ENCODE measurements around the gene DNAH10.

DNAH10 gene

GRCh38 chr12:123749355-123749754 lies 12.7 kb upstream of the DNAH10 start:
- H3K4me1 ChIP-seq (ENCODE audit: control insufficient read depth, low read depth, low read length): no peaks in the 10 kb centered on the region
- H3K4me3 ChIP-seq (ENCODE audit: low read length): no peak overlapping the region
- no peak overlapping the region for H3K27ac ChIP-seq (ENCODE audit: low read length)
- no peaks in the 10 kb centered on the region for H3K9me3 ChIP-seq (ENCODE audit: control insufficient read depth, low read depth, low read length)
- no peak overlapping the region for H3K9ac ChIP-seq (ENCODE audit: low read length)
- H3K27me3 ChIP-seq (ENCODE audit: control insufficient read depth, insufficient read depth, low read length): no peaks in the 10 kb centered on the region
- H3K36me3 ChIP-seq (ENCODE audit: control insufficient read depth, low read depth, low read length): peaks cover 70% of the 10 kb centered on the region

- Histone ChIP-seq H3K4me3 (ENCODE audit: low read length) (no peak overlapping the region), H3K27ac (ENCODE audit: low read length) (no peak overlapping the region), H3K36me3 (ENCODE audit: control insufficient read depth, low read depth, low read length) (peaks cover 69% of the 10 kb centered on the region), H3K27me3 (ENCODE audit: control insufficient read depth, insufficient read depth, low read length) (no peaks in the 10 kb centered on the region), H3K9me3 (ENCODE audit: control insufficient read depth, low read depth, low read length) (no peaks in the 10 kb centered on the region), H3K9ac (ENCODE audit: low read length) (no peak overlapping the region), H3K4me1 (ENCODE audit: control insufficient read depth, low read depth, low read length) (no peaks in the 10 kb centered on the region)
Observed at GRCh38 chr12:123750159-123750656, 11.9 kb upstream of the DNAH10 start.

DNA sequence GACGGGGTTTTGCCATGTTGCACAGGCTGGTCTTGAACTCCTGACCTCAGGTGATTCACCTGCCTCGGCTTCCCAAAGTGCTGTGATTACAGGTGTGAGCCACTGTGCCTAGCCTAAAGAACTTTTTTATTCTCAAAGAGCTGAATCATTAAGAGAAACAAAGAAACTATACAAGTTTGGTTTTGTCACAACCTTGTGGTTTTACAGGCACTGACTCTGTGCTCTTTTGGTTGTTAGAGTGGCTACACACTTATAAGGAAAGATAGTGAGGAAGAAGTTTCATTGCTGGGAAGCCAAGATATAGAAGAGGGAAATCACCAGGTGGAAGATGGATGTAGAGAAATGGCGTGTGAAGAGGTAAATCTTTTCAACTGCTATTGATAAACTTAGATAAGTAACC lies 10.1 kb upstream of the DNAH10 start:
- Histone ChIP-seq H3K4me1 (ENCODE audit: control insufficient read depth, low read depth, low read length) (no peaks in the 10 kb centered on the region), H3K27me3 (ENCODE audit: control insufficient read depth, insufficient read depth, low read length) (no peaks in the 10 kb centered on the region), H3K9ac (ENCODE audit: low read length) (no peak overlapping the region), H3K9me3 (ENCODE audit: control insufficient read depth, low read depth, low read length) (no peaks in the 10 kb centered on the region), H3K27ac (ENCODE audit: low read length) (no peak overlapping the region), H3K36me3 (ENCODE audit: control insufficient read depth, low read depth, low read length) (peaks cover 69% of the 10 kb centered on the region), H3K4me3 (ENCODE audit: low read length) (no peak overlapping the region)

DNA sequence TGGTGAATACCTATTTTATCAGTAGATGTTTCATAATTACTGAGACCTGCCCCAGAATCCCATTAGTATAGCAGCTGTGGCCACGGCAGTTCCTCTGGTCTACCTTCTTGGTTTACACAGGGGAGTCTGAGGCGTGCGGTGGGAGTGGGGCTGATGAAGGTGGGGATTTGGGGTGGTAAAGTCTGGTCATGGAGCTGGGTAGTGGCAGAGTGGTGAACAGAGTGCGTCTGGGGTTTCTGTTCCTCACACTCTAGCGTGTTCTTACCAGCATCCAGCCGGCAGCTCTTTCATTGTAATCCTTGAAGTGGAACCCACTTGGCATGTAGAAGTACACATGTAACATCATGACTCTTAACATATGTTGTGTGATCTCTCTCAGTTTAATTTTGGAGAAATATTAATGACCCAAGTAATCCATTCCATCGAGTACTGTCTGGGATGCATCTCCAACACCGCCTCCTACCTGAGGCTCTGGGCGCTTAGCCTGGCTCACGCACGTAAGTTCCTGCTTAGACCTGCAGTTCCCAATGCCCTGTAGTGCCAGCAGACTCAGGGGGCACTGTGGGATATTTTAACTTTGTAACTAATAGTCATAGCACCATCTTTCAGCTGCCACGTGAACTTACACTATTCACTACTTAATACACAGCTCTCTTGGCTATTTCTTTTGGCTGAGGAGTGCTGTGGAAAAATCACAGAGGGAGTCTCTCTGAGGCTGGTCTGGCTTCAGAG lies 7.9 kb upstream of the DNAH10 start:
- no peak overlapping the region for H3K9ac ChIP-seq (ENCODE audit: low read length)
- H3K9me3 ChIP-seq (ENCODE audit: control insufficient read depth, low read depth, low read length): no peaks in the 10 kb centered on the region
- no peaks in the 10 kb centered on the region for H3K4me1 ChIP-seq (ENCODE audit: control insufficient read depth, low read depth, low read length)
- H3K27ac ChIP-seq (ENCODE audit: low read length): no peak overlapping the region
- no peak overlapping the region for H3K4me3 ChIP-seq (ENCODE audit: low read length)
- peaks cover 62% of the 10 kb centered on the region for H3K36me3 ChIP-seq (ENCODE audit: control insufficient read depth, low read depth, low read length)
- no peaks in the 10 kb centered on the region for H3K27me3 ChIP-seq (ENCODE audit: control insufficient read depth, insufficient read depth, low read length)

- peaks cover 8% of the 10 kb centered on the region for H3K27me3 ChIP-seq (ENCODE audit: control insufficient read depth, insufficient read depth, low read length)
- H3K27ac ChIP-seq (ENCODE audit: low read length): no peak overlapping the region
- peaks cover 43% of the 10 kb centered on the region for H3K36me3 ChIP-seq (ENCODE audit: control insufficient read depth, low read depth, low read length)
- H3K9me3 ChIP-seq (ENCODE audit: control insufficient read depth, low read depth, low read length): no peaks in the 10 kb centered on the region
- no peak overlapping the region for H3K9ac ChIP-seq (ENCODE audit: low read length)
- H3K4me1 ChIP-seq (ENCODE audit: control insufficient read depth, low read depth, low read length): peaks cover 5% of the 10 kb centered on the region
- no peak overlapping the region for H3K4me3 ChIP-seq (ENCODE audit: low read length)
Observed at GRCh38 chr12:123757561-123757960, 4.5 kb upstream of the DNAH10 start.

DNA sequence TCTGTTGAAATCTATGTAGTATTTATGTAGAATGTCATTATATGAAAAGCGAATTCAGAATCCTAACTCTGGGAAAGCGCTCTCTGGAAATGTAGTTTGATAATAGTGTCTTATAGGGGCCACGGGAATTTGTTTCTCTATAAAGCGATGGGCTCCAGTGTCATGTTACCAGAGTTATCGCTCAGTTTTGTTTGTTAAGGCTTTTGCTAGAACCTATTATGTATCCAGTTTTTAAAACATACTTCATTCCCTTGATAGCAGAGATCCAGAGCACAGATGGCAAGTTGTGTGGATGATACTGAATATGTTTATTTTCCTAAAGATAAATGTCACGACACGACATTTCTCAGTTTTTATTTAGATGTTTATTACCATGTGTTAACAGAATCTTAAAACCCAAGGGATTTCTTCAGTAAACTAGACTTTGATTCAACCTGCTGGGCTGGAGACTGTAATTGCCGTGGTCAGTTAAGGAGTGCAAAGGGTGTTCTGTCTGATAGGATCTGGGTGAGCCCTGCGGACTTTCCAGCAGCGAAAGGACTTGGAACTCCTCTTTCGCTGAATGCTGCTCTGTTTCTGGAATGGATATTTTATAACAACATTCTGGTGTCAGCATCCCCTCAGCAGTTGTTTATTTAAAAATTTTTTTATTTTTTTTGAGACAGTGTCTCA lies 1.7 kb upstream of the DNAH10 start:
- peaks cover 9% of the 10 kb centered on the region for H3K4me1 ChIP-seq (ENCODE audit: control insufficient read depth, low read depth, low read length)
- H3K36me3 ChIP-seq (ENCODE audit: control insufficient read depth, low read depth, low read length): peaks cover 21% of the 10 kb centered on the region
- no peak overlapping the region for H3K9ac ChIP-seq (ENCODE audit: low read length)
- H3K9me3 ChIP-seq (ENCODE audit: control insufficient read depth, low read depth, low read length): no peaks in the 10 kb centered on the region
- H3K27me3 ChIP-seq (ENCODE audit: control insufficient read depth, insufficient read depth, low read length): peaks cover 20% of the 10 kb centered on the region
- no peak overlapping the region for H3K4me3 ChIP-seq (ENCODE audit: low read length)
- H3K27ac ChIP-seq (ENCODE audit: low read length): no peak overlapping the region

- Histone ChIP-seq H3K9me3 (ENCODE audit: control insufficient read depth, low read depth, low read length) (no peaks in the 10 kb centered on the region), H3K27ac (ENCODE audit: low read length) (no peak overlapping the region), H3K9ac (ENCODE audit: low read length) (peak overlapping the region; percentile 25), H3K4me1 (ENCODE audit: control insufficient read depth, low read depth, low read length) (peaks cover 9% of the 10 kb centered on the region), H3K27me3 (ENCODE audit: control insufficient read depth, insufficient read depth, low read length) (peaks cover 20% of the 10 kb centered on the region), H3K4me3 (ENCODE audit: low read length) (peak overlapping the region; percentile 63), H3K36me3 (ENCODE audit: control insufficient read depth, low read depth, low read length) (peaks cover 10% of the 10 kb centered on the region)
Observed at GRCh38 chr12:123762715-123763052, 583 bp downstream of the DNAH10 start.

GRCh38 chr12:123763093-123763492 lies 992 bp downstream of the DNAH10 start:
- H3K4me3 ChIP-seq (ENCODE audit: low read length): peak overlapping the region; percentile 63
- no peaks in the 10 kb centered on the region for H3K9me3 ChIP-seq (ENCODE audit: control insufficient read depth, low read depth, low read length)

DNA sequence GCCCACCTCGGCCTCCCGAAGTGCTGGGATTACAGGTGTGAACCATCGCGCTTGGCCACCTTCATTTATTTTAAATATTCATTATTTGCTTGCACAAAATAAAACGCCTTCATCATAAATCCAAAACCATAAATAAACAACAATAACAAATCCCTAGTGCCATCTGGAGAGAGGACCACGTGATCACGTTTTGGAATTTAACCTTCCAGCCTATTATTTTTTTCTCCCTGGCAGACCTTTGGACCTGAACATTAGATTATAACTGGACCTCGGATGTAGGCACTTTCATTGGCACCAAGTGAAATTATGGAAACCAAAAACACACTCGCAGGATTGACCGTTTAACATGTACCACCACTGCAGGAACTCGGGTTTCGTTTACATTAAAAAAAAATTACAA lies 2.0 kb downstream of the DNAH10 start:
- no peak overlapping the region for H3K27ac ChIP-seq (ENCODE audit: low read length)
- no peak overlapping the region for H3K9ac ChIP-seq (ENCODE audit: low read length)
- no peaks in the 10 kb centered on the region for H3K9me3 ChIP-seq (ENCODE audit: control insufficient read depth, low read depth, low read length)
- H3K27me3 ChIP-seq (ENCODE audit: control insufficient read depth, insufficient read depth, low read length): peaks cover 20% of the 10 kb centered on the region
- no peaks in the 10 kb centered on the region for H3K36me3 ChIP-seq (ENCODE audit: control insufficient read depth, low read depth, low read length)
- peaks cover 9% of the 10 kb centered on the region for H3K4me1 ChIP-seq (ENCODE audit: control insufficient read depth, low read depth, low read length)
- no peak overlapping the region for H3K4me3 ChIP-seq (ENCODE audit: low read length)

More at GRCh38 chr12:123763093-123763492, 992 bp downstream of the DNAH10 start:
- H3K4me1 ChIP-seq (ENCODE audit: control insufficient read depth, low read depth, low read length): peaks cover 9% of the 10 kb centered on the region
- H3K27ac ChIP-seq (ENCODE audit: low read length): no peak overlapping the region
- H3K9ac ChIP-seq (ENCODE audit: low read length): no peak overlapping the region
- peaks cover 20% of the 10 kb centered on the region for H3K27me3 ChIP-seq (ENCODE audit: control insufficient read depth, insufficient read depth, low read length)
- H3K36me3 ChIP-seq (ENCODE audit: control insufficient read depth, low read depth, low read length): peaks cover 6% of the 10 kb centered on the region

- peaks cover 20% of the 10 kb centered on the region for H3K27me3 ChIP-seq (ENCODE audit: control insufficient read depth, insufficient read depth, low read length)
- no peaks in the 10 kb centered on the region for H3K9me3 ChIP-seq (ENCODE audit: control insufficient read depth, low read depth, low read length)
- H3K4me3 ChIP-seq (ENCODE audit: low read length): no peak overlapping the region
- H3K27ac ChIP-seq (ENCODE audit: low read length): no peak overlapping the region
- no peaks in the 10 kb centered on the region for H3K36me3 ChIP-seq (ENCODE audit: control insufficient read depth, low read depth, low read length)
- H3K9ac ChIP-seq (ENCODE audit: low read length): no peak overlapping the region
- peaks cover 9% of the 10 kb centered on the region for H3K4me1 ChIP-seq (ENCODE audit: control insufficient read depth, low read depth, low read length)
Observed at GRCh38 chr12:123765504-123766035, 3.5 kb downstream of the DNAH10 start.

DNA sequence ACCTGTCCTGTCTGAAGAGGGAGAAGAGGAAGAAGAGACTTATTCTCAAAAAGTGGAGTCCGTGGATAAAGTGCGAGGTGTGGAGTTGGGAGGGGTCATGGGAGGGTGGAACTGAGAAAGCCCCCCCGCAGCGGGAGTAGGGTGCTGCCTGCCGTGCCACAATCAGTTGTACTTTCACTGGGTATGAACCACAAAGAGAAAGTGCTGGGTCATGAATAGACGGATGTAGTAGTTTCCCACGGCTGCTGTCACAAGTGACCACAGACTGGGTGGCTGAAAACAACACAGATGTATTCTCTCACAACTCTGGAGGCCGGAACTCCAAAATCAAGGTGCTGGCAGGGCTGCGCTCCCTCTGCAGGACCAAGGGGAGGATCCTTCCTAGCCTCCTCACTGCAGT lies 5.5 kb downstream of the DNAH10 start:
- no peaks in the 10 kb centered on the region for H3K9me3 ChIP-seq (ENCODE audit: control insufficient read depth, low read depth, low read length)
- H3K4me3 ChIP-seq (ENCODE audit: low read length): no peak overlapping the region
- H3K27me3 ChIP-seq (ENCODE audit: control insufficient read depth, insufficient read depth, low read length): peaks cover 11% of the 10 kb centered on the region
- H3K36me3 ChIP-seq (ENCODE audit: control insufficient read depth, low read depth, low read length): no peaks in the 10 kb centered on the region
- no peak overlapping the region for H3K27ac ChIP-seq (ENCODE audit: low read length)
- no peak overlapping the region for H3K9ac ChIP-seq (ENCODE audit: low read length)
- H3K4me1 ChIP-seq (ENCODE audit: control insufficient read depth, low read depth, low read length): peaks cover 3% of the 10 kb centered on the region

Measured in iPS-18a (cell line).